K562 (cell line): Measurements from ENCODE around the gene CD48.

Source experiments
- CTCF ChIP-seq, 3 experiments: IDR thresholded peaks in 2 of 3; conservative IDR thresholded peaks in 1 of 3; 2 replicates each; pipeline ENCODE4 v1.5.1; 2011 to 2012; ENCODE audit warnings: low read length in 3 of 3, mild to moderate bottlenecking in 3 of 3, control low read depth in 2 of 3, improper control_type of control experiment in 1 of 3, inconsistent platforms in 1 of 3, low read depth in 1 of 3, mixed read lengths in 1 of 3, moderate library complexity in 1 of 3; ENCODE audit not compliant: insufficient read depth in 2 of 3
- HMG20B ChIP-seq: fragments of 250-450 bp; sonication (Bioruptor Pico); IDR thresholded peaks from 2 replicates; pipeline ENCODE4 v1.5.0; 2021; ENCODE audit warnings: mild to moderate bottlenecking
- KLF13 ChIP-seq: fragments of 450-650 bp; IDR thresholded peaks from 2 replicates; pipeline ENCODE4 v1.6.1; 2016; ENCODE audit warnings: missing genetic modification characterization, low read depth, mild to moderate bottlenecking, missing compliant biosample characterization, moderate library complexity, borderline replicate concordance
- REST ChIP-seq, 2 experiments: fragments of 450-650 bp; formaldehyde crosslinking in 1 of 2; IDR thresholded peaks; 2 replicates each; pipeline versions ENCODE4 v1.4.0 to v1.6.1; 2014 to 2020; ENCODE audit warnings: mild to moderate bottlenecking in 2 of 2, borderline replicate concordance in 1 of 2, low read depth in 1 of 2
- SRSF1 ChIP-seq: fragments of 200-400 bp; formaldehyde crosslinking; IDR thresholded peaks from 2 replicates; pipeline ENCODE4 v1.6.1; 2017; ENCODE audit warnings: mild to moderate bottlenecking, low read depth, low read length, moderate library complexity
- ZFP30 ChIP-seq: fragments of 250-450 bp; sonication (Bioruptor Pico); IDR thresholded peaks from 2 replicates; pipeline ENCODE4 v1.8.0; 2022; ENCODE audit warnings: moderate library complexity, mild to moderate bottlenecking, inconsistent platforms, borderline replicate concordance
- ZNF431 ChIP-seq: sonication (generic); formaldehyde crosslinking; IDR thresholded peaks from 2 replicates; pipeline ENCODE4 v1.8.0; 2022; ENCODE audit warnings: mild to moderate bottlenecking, missing genetic modification reagents

GRCh38 chr1:160644399-160644798, 67.2 kb downstream of the CD48 start:
- TF ChIP-seq HMG20B (CRISPR knock-in tag) (no peak), ZFP30 (CRISPR knock-in tag) (no peak), SRSF1 (no peak), CTCF (IDR thresholded peaks at IDR 0.05 in 2 of 3, conservative IDR thresholded peaks at IDR 0.05 in 1 of 3; ENCODE audit: insufficient read depth in 2 of 3, low read depth in 1 of 3, low read length in 3 of 3) (no peak), REST (IDR thresholded peaks at IDR 0.05; ENCODE audit: borderline replicate concordance) (no peak), REST (CRISPR knock-in tag; IDR thresholded peaks at IDR 0.05; ENCODE audit: low read depth) (no peak), KLF13 (tag) (no peak), ZNF431 (no peak)
